HEK293 (cell line): ENCODE data around the gene YBX3.

Experiments
- BCL11B ChIP-seq: fragments of 450-650 bp; formaldehyde crosslinking; IDR thresholded peaks from 2 replicates; pipeline ENCODE4 v1.5.1; 2016; ENCODE audit warnings: low read depth, missing biosample characterization, missing genetic modification characterization
- HIC1 ChIP-seq: fragments of 450-650 bp; formaldehyde crosslinking; IDR thresholded peaks from 2 replicates; pipeline ENCODE4 v1.5.1; 2016; ENCODE audit warnings: missing biosample characterization, missing genetic modification characterization
- HOXD13 ChIP-seq: sonication (generic); formaldehyde crosslinking; IDR thresholded peaks from 2 replicates; pipeline ENCODE4 v1.8.0; 2022; ENCODE audit warnings: missing genetic modification reagents, borderline replicate concordance
- KLF9 ChIP-seq: fragments of 450-650 bp; formaldehyde crosslinking; IDR thresholded peaks from 2 replicates; pipeline ENCODE4 v1.5.1; 2016; ENCODE audit warnings: missing biosample characterization, missing genetic modification characterization, low read depth
- PRDM1 ChIP-seq: fragments of 450-650 bp; formaldehyde crosslinking; IDR thresholded peaks from 2 replicates; pipeline ENCODE4; 2016; ENCODE audit warnings: missing biosample characterization, missing genetic modification characterization
- SCRT1 ChIP-seq: fragments of 450-650 bp; formaldehyde crosslinking; IDR thresholded peaks from 2 replicates; pipeline ENCODE4 v1.5.1; 2016; ENCODE audit warnings: missing biosample characterization, missing genetic modification characterization, borderline replicate concordance
- TCF7L2 ChIP-seq: IDR thresholded peaks from 2 replicates; pipeline ENCODE4 v1.6.1; 2011; ENCODE audit warnings: low read depth, mild to moderate bottlenecking, inconsistent platforms, low read length, moderate library complexity, borderline replicate concordance
- TRIM28 ChIP-seq: IDR thresholded peaks from 2 replicates; pipeline ENCODE4 v1.6.1; 2011; ENCODE audit warnings: low read length, control low read depth, borderline replicate concordance
- ZBTB11 ChIP-seq: fragments of 450-650 bp; formaldehyde crosslinking; conservative IDR thresholded peaks from 2 replicates; pipeline ENCODE4 v1.5.1; 2016; ENCODE audit warnings: low read depth, missing biosample characterization, missing genetic modification characterization
- ZBTB21 ChIP-seq: fragments of 450-650 bp; formaldehyde crosslinking; IDR thresholded peaks from 2 replicates; pipeline ENCODE4 v1.5.1; 2017; ENCODE audit warnings: missing biosample characterization, missing genetic modification characterization
- ZNF114 ChIP-seq: fragments of 450-650 bp; formaldehyde crosslinking; IDR thresholded peaks from 2 replicates; pipeline ENCODE4 v1.5.0; 2017; ENCODE audit warnings: missing biosample characterization, missing genetic modification characterization
- ZNF146 ChIP-seq: fragments of 450-650 bp; formaldehyde crosslinking; IDR thresholded peaks from 2 replicates; pipeline ENCODE4 v1.5.1; 2016; ENCODE audit warnings: missing biosample characterization, missing genetic modification characterization
- ZNF26 ChIP-seq: fragments of 450-650 bp; formaldehyde crosslinking; IDR thresholded peaks from 2 replicates; pipeline ENCODE4 v1.5.1; 2016; ENCODE audit warnings: missing biosample characterization, missing genetic modification characterization
- ZNF274 ChIP-seq, 2 experiments: fragments of 200-500 bp in 1 of 2; fragments of 450-650 bp in 1 of 2; sonication (Bioruptor generic) in 1 of 2; formaldehyde crosslinking in 1 of 2; IDR thresholded peaks; 2 replicates each; pipeline versions ENCODE4 v1.5.1 to v1.6.1; 2014 to 2016; ENCODE audit warnings: borderline replicate concordance in 1 of 2, inconsistent platforms in 1 of 2, low read length in 1 of 2, missing biosample characterization in 1 of 2, missing genetic modification characterization in 1 of 2
- ZNF280C ChIP-seq: fragments of 450-650 bp; formaldehyde crosslinking; IDR thresholded peaks from 2 replicates; pipeline ENCODE4 v1.5.1; 2016; ENCODE audit warnings: missing biosample characterization, missing genetic modification characterization
- ZNF398 ChIP-seq: fragments of 450-650 bp; formaldehyde crosslinking; IDR thresholded peaks from 2 replicates; pipeline ENCODE4 v1.5.1; 2017; ENCODE audit warnings: missing biosample characterization, missing genetic modification characterization
- ZNF423 ChIP-seq: fragments of 450-650 bp; formaldehyde crosslinking; IDR thresholded peaks from 2 replicates; pipeline ENCODE4 v1.5.1; 2016; ENCODE audit warnings: missing biosample characterization, missing genetic modification characterization
- ZNF449 ChIP-seq: fragments of 450-650 bp; formaldehyde crosslinking; IDR thresholded peaks from 2 replicates; pipeline ENCODE4 v1.5.1; 2017; ENCODE audit warnings: missing biosample characterization, mild to moderate bottlenecking, missing genetic modification characterization, moderate library complexity
- ZNF473 ChIP-seq: fragments of 450-650 bp; formaldehyde crosslinking; IDR thresholded peaks from 2 replicates; pipeline ENCODE4 v1.5.1; 2017; ENCODE audit warnings: missing biosample characterization, missing genetic modification characterization
- ZNF600 ChIP-seq: fragments of 450-650 bp; formaldehyde crosslinking; IDR thresholded peaks from 2 replicates; pipeline ENCODE4 v1.5.1; 2016; ENCODE audit warnings: missing biosample characterization, missing genetic modification characterization
- ZNF624 ChIP-seq: fragments of 450-650 bp; formaldehyde crosslinking; IDR thresholded peaks from 2 replicates; pipeline ENCODE4 v1.5.1; 2017; ENCODE audit warnings: missing biosample characterization, missing genetic modification characterization
- ZNF701 ChIP-seq: fragments of 450-650 bp; formaldehyde crosslinking; IDR thresholded peaks from 2 replicates; pipeline ENCODE4 v1.5.1; 2016; ENCODE audit warnings: missing biosample characterization, missing genetic modification characterization
- ZNF837 ChIP-seq: fragments of 450-650 bp; formaldehyde crosslinking; IDR thresholded peaks from 2 replicates; pipeline ENCODE4 v1.5.1; 2016; ENCODE audit warnings: missing biosample characterization, missing genetic modification characterization

Gene YBX3

GRCh38 chr12:10716704-10717315 is 6.3 kb downstream of the YBX3 start (continued):
- TF ChIP-seq ZBTB11, result no peak
- TF ChIP-seq ZNF423 (tag by site-specific recombination), result no peak
- TF ChIP-seq ZNF26 (tag by site-specific recombination), result no peak
- TF ChIP-seq ZNF280C (tag by site-specific recombination), result no peak
- peak; percentile 81; the same call in 1 of the 2 replicates for TF ChIP-seq HOXD13 (CRISPR knock-in tag)
- TF ChIP-seq BCL11B (tag by site-specific recombination), result no peak
- TF ChIP-seq ZNF114 (tag by site-specific recombination), result no peak
- TF ChIP-seq KLF9 (tag by site-specific recombination), result no peak
- no peak for TF ChIP-seq ZNF398 (tag by site-specific recombination)
- peak; percentile 92 for TF ChIP-seq TRIM28
- peak; percentile 86 for TF ChIP-seq HIC1
- TF ChIP-seq ZNF274 (IDR thresholded peaks at IDR 0.05; ENCODE audit: low read length), result no peak
- no peak for TF ChIP-seq ZNF274 (tag by site-specific recombination; IDR thresholded peaks at IDR 0.05; ENCODE audit: borderline replicate concordance)
- no peak for TF ChIP-seq ZNF449 (tag by site-specific recombination)
- no peak for TF ChIP-seq PRDM1
- no peak for TF ChIP-seq ZNF701 (tag by site-specific recombination)
- TF ChIP-seq ZNF837 (tag by site-specific recombination), result no peak
- TF ChIP-seq ZNF146, result no peak; the same call in 1 of the 2 replicates
- TF ChIP-seq ZNF600 (tag by site-specific recombination), result no peak; the same call in 1 of the 2 replicates
- 0 out of 2 replicates have a peak, but pooled peaks have one; percentile 41 for TF ChIP-seq ZBTB21 (tag by site-specific recombination)
- TF ChIP-seq ZNF473 (tag by site-specific recombination), result no peak
- no peak for TF ChIP-seq TCF7L2
- TF ChIP-seq SCRT1, result 0 out of 2 replicates have a peak, but pooled peaks have one; percentile 24
- no peak for TF ChIP-seq ZNF624 (tag by site-specific recombination)
